ENCODE measurements around the gene FFAR4.
"Not testable (repeated sequence)": the region's sequence is repeated elsewhere in the genome, so short reads cannot be mapped to it uniquely, and the experiment has no call there.

Gene FFAR4

DNA sequence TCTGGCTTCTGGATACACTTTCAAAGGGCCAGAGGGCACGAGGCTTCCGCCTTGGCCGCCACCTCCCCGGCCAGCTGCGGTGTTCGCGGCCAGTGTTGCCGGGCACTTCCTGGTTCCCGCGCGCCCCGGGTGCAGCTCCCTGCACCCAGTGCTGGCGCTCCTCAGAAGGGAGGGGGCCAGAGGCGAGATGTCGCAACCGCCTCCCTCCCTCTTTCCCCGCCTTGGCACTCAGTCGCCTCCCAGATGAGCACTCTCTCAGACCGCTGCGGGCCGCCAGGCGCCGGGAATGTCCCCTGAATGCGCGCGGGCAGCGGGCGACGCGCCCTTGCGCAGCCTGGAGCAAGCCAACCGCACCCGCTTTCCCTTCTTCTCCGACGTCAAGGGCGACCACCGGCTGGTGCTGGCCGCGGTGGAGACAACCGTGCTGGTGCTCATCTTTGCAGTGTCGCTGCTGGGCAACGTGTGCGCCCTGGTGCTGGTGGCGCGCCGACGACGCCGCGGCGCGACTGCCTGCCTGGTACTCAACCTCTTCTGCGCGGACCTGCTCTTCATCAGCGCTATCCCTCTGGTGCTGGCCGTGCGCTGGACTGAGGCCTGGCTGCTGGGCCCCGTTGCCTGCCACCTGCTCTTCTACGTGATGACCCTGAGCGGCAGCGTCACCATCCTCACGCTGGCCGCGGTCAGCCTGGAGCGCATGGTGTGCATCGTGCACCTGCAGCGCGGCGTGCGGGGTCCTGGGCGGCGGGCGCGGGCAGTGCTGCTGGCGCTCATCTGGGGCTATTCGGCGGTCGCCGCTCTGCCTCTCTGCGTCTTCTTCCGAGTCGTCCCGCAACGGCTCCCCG lies at the start of gene FFAR4:
Gene FFAR4 (plus strand): TSS at position 231 of the 842 bp plus-strand sequence. CDS start 56 bp downstream, at position 287.
- DNase-seq (ENCODE audit: low read depth in 3 of 3, low spot score in 1 of 3) = no peak

GRCh38 chr10:93518531-93518930 lies 47.9 kb upstream of the FFAR4 start:
- no peak for DNase-seq (ENCODE audit: low read depth in 3 of 3, low spot score in 1 of 3)

- DNase-seq (ENCODE audit: low read depth in 3 of 3, low spot score in 1 of 3) = no peak
These were observed 31.2 kb upstream of the FFAR4 start for GRCh38 chr10:93535293-93535692.

GRCh38 chr10:93540871-93541270 lies 25.6 kb upstream of the FFAR4 start:
- not testable (repeated sequence) for DNase-seq (ENCODE audit: low read depth in 3 of 3, low spot score in 1 of 3)

DNA sequence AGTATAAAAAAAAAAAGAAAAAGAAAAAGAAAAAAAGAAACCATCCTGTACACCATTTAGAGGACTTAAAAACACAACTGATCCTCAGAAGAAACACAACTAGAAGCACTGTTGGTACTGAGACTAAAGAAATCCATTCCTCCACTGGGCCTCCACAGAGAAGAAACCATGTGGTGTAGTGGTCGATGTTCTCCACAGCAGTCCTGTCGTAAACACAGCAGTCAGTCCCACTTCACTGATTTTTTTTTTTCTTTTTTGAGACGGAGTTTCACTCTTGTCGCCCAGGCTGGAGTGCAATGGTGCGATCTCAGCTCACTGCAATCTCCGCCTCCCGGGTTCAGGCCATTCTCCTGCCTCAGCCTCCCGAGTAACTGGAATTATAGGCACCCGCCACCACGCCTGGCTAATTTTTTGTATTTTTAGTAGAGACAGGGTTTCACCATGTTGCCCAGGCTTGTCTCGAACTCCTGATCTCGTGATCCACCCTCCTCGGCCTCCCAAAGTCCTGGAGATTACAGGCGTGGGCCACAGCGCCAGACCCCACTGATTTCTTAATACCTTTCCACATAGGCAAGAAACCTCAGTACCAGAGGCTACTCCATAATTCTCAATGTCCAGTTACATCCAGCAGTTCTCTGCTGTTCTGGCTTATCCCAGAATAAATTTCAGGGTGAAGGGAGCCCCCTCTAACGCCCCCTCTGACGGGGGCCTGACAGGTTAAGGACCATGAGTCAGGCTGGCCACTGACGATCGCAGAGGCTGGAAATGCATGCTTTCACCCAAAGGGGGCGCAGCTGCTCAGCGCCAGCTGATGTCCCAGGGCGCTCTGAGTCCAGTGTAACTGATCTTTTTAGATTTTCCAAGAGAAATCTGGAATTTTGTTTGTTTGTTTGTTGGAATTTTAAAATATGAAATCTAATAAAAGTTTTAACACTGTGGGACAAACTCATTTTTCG lies 24.8 kb upstream of the FFAR4 start:
- peak in 1 of 3 donors; percentile 2 for DNase-seq (ENCODE audit: low read depth in 3 of 3, low spot score in 1 of 3)

DNA sequence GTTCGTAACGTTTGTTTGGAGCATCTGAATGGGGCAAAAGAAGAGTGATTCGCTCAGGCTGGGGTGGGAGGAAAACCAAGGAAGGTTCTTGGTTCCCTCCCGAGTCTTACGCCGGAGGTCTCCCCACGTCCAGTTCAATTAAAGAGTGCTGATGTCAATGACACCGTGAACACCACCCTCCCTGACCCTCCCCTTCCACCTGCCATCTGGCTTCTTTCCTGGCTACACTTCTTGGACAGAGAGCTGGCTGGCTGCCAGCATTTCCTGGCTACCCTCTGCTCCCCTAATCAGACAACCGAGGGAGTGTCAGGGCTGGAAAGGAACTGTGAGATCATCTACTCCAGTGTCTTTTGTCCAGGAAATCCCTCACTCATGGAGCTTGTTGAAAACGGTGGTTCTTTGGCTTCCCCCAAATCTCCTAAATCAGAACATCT lies 24.1 kb upstream of the FFAR4 start:
- DNase-seq (ENCODE audit: low read depth in 3 of 3, low spot score in 1 of 3) = no peak

DNA sequence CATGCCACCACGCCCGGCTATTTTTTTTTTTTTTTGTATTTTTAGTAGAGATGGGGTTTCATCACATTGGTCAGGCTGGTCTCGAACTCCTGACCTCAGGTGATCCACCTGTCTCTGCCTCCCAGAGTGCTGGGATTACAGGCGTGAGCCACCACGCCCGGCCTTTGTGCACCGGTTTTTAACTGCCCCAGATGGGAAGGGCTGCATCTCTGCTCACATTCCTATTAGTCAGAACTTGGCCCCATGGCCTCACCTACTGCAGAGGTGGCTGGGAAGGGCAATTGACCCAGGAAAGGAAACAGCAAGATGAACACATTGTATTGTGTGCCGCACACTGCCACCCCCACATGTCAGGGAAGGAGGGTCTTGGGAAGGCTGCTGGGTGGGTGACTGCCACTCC lies 19.5 kb upstream of the FFAR4 start:
- DNase-seq (ENCODE audit: low read depth in 3 of 3, low spot score in 1 of 3) = not testable (repeated sequence)

DNA sequence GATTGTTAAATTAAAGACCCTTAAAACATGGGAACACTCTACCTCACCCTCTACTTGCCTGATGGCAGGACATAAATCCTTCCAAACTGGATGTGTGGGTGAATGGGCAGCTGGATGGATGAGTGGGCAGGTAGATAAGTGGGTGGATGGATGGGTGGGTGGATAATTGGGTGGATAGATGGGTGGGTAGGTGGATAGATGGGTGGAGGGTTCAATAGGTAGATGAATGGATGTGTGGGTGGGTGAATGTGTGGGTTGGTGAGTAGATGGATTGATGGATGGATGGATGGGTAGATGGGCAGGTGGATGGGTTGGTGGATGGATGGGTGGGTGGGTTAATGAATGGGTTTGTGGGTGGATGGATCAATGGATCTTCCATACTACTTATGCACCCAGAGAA lies 18.9 kb upstream of the FFAR4 start:
- no peak for DNase-seq (ENCODE audit: low read depth in 3 of 3, low spot score in 1 of 3)

DNA sequence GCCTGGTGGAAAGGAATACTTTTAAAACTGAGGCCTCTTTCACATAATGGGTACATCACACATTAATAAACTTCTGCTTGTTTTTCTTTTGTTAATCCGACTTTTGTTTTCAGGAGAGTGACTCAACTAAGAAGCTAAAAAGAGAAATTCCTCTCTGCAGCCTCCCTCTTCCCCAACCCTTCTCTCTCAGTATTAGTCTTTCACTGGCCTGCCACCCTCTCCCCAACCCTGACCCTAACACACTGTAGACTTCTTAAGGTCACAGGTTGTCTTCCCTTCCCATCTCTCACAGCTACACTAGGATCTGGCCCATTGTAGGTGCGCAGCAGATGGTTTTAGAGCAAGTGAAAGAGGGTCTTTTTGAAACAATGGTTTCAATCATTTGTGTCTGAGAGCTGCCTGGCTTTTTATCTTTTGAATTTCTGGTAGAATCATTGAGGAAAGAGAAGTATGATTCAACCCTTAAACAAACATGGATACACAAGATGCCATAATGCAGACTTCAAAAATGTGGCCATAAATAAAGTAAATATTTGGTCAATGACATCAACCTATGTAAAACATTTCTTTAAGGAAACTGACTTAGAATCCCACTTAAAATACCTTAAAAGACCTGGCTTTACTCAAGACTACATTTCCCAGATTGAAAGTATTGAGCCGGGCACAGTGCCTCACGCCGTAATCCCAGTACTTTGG lies 17.9 kb upstream of the FFAR4 start:
- no peak for DNase-seq (ENCODE audit: low read depth in 3 of 3, low spot score in 1 of 3)

DNA sequence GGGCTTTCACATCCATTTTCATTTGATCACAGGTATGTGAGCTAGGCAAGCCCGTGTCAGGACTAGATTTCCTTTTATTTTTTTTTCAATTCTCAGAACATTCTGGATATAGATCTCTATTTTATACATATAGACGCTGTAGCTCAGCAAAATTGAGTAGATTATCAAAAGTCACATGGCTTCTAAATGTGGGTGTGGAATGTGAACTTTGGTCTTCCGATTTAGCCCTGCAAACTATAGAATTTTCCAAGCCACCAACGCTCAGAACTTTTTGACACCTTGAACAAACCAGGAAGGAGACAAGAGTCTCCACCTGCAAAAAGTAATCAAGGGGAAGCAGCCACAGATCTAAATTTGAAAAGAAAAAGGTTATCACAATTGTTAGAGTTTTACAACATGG lies 15.9 kb upstream of the FFAR4 start:
- no peak for DNase-seq (ENCODE audit: low read depth in 3 of 3, low spot score in 1 of 3)

DNA sequence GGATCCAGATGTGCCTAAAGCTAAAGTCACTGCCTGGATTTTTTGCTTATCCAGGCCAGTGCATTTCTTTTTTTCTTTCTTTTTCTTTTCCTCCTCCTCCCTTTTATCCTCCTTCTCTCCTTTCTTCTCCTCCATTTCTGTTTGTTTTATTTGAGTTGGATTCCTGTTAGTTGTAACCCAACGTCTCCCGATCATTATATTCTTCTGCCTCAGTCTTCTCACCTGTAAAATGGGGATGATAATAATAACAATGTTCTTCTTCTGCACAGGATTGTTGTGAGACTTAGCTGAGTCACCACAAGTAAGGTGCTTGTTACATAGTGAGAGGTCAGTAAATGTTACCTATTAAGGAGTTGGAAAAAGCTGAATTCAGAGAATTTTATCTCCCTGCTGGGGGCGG lies 13.7 kb upstream of the FFAR4 start:
- no peak for DNase-seq (ENCODE audit: low read depth in 3 of 3, low spot score in 1 of 3)

DNA sequence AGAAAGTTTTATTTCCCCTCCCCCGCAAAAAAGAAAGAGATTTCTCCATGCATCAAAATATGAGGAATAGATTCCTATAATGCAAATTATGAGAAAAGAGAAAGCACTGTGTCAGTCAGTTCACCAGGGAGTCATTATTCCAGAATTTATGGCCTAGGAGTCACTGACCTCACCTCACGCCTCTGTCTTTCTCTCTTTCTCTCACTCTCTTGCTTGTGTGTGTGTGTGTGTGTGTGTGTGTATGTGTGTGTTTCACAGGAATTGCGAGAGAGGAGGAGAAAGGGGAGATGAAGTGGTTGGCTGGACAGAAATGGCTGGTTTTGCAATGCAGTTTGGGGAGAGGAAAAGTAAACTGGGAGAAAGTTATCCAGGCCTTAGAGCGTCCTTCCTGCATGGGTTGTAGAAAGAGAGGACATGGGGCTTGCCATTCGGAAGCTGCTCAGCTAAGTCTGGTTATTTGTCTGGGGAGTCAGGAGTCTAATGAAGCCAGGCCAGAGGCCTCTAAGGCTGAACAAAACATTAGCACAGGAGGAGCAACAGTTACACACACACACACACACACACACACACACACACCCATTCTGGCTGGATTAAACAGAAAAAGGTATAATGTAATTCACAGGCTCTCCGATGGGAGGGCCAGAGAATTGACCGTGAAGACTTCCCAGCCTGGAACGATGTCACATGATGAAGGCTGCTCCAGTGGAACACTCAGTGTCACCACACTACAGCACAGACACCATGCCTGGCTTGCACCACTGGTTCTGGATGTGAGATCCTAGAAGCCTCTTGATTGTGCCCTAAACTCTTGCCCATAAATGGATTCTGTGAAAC lies 12.8 kb upstream of the FFAR4 start:
- DNase-seq (ENCODE audit: low read depth in 3 of 3, low spot score in 1 of 3) = no peak

DNA sequence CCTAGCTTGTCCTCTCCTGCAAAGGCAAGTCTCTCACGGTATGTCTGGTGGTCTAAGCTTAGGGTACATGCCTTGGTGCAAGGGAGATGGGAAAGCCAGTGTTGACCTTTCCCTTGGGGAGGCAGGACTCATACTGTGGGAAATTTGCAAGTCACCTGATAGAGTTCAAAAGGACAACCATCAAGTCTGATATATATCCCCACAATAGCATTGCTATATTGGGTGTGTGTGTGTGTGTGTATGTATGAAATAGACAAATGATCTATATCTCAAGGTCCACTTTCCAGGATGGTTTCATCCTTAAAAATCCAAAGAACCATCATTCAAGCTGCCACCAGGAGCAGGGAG lies 12.2 kb upstream of the FFAR4 start:
- no peak for DNase-seq (ENCODE audit: low read depth in 3 of 3, low spot score in 1 of 3)

DNA sequence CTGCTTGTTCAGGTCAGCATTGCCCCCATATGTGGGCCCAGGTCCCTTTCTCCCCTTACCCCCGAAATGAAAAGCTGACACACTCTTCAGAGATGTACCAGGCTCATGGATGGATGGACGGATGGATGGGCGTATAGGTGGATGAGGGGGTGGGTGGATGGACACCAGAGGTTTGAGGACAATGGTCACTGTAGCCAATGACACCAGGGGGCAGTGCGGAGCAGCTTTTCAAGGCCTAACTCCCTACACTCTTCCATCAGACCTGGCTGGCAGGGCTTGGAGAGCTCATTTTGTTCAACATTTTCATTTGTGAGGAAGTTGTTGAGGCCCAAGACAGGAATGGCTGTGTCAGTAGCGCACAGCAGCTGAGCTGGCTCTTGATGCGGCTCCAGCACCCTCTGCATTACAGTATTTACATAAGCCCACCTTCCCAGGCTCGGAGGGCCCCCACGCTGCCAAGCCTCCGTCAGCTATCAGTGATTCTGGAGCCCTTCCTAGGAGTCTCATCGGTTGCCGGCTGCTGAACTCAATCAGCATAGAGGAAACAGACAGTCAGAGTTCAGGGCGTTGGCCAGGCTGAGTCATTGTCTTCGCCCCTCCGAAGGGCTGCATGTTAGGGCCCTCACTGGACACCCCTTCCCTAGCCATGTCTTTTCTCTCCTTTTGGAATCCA lies 11.6 kb upstream of the FFAR4 start:
- peak in 1 of 3 donors; percentile 8 for DNase-seq (ENCODE audit: low read depth in 3 of 3, low spot score in 1 of 3)

- DNase-seq (ENCODE audit: low read depth in 3 of 3, low spot score in 1 of 3) = no peak
These were observed 7.0 kb upstream of the FFAR4 start for GRCh38 chr10:93559490-93559889.

DNA sequence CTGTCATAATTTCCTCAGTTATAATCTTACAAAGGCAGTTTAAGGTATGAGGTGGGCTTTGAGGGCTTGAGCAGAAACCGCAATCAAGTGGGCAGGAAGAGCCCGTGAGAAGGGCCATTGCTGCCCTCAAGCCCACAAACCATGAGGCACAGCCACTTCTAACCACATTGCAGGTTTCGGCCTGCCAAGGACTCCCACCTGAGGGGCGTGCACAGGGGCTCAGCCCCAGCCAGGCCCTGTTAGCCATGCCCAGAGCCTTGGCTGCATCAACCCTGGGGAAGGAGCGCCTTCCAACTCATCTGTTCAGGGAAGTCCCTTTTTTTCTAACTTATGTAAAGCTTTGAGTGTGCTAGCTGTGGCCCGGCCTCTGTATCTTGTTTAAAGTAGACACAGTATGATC lies 5.9 kb upstream of the FFAR4 start:
- no peak for DNase-seq (ENCODE audit: low read depth in 3 of 3, low spot score in 1 of 3)

DNA sequence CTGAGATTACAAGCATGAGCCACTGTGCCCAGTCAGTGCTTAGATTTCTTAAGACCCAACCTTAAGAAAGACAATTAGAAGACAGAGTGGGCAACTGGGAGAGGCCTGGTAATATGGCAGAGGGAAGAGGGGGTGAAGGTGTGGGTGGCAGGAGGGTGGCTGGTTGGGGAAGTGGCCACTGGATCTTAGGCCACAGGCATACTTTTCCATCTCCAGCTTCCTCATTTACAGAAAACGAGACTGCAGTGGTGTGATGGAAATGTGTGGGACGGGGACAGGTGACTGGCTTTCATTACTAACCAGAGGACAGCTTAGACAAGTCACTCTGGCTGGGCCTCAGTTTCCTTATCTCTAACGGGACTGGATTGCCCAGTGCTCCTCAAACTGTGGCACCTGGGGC lies 1.0 kb upstream of the FFAR4 start:
- no peak for DNase-seq (ENCODE audit: low read depth in 3 of 3, low spot score in 1 of 3)

GRCh38 chr10:93567277-93568104 lies 1.0 kb downstream of the FFAR4 start:
- DNase-seq (ENCODE audit: low read depth in 3 of 3, low spot score in 1 of 3) = no peak

DNA sequence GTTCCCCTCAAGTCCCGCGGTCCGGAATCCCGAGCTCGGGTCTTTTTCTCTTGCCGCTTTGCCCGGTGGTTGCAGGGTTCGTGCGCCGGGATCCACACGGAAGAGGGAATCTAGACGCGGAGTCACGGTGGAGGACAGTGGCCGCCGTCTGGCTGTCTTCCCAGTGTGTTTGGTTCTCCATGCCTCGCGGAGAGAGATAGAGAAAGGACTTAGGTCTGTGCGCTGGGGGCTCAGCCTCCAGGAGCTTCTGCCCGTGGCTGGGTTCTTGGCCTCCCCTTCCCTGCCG lies 1.6 kb downstream of the FFAR4 start:
- no peak for DNase-seq (ENCODE audit: low read depth in 3 of 3, low spot score in 1 of 3)
